DMS153 treated with DMSO at 0.1 percent for 48 hours (cell line): Measurements from ENCODE around the gene COMMD1.
"Not testable (repeated sequence)": the region's sequence is repeated elsewhere in the genome, so short reads cannot be mapped to it uniquely, and the experiment has no call there.

Experiments used
- DNase-seq: peaks from one replicate; lab custom pipeline; 2025; ENCODE audit not compliant: unreplicated experiment; lab: John Stamatoyannopoulos, UW

Gene COMMD1

DNA sequence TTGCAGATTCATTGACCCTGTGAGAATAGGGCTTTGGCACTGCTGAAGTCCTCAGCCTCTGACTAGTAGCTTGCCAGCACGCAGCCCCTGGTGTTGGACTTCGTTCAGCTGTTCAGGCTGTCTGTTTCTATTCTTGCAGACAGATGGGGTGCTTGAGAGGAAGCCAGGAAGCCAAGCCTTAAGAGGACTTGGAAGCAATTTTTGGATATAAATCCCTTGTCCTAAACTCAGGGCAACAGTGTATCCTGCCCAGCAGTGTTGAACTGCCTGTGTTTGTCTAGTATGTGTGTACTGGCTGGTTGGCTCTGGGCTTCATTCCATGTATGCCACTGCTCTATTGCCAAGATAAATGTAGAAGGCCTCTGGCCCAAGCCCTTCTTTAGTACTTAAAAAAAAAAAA lies 108.6 kb downstream of the COMMD1 start:
- DNase-seq = no peak

DNA sequence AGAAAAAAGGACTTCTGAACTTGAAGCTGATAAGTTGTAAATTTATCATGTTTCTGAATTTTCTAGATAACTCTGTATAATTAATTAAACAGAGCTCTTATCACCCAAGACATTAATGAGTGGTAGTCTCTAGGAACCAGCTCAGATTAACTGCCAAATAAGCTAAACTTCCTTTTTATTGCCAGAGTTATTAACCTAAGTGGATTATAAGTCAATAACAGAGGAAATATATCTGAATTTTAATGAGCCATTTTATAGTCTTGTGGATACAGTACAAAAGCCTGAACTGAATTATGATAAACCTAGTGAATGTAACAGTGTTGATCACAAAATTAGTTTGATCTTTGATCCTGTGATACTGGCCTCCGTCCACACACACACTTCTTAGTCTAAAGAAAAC lies 111.5 kb downstream of the COMMD1 start:
- DNase-seq = no peak

DNA sequence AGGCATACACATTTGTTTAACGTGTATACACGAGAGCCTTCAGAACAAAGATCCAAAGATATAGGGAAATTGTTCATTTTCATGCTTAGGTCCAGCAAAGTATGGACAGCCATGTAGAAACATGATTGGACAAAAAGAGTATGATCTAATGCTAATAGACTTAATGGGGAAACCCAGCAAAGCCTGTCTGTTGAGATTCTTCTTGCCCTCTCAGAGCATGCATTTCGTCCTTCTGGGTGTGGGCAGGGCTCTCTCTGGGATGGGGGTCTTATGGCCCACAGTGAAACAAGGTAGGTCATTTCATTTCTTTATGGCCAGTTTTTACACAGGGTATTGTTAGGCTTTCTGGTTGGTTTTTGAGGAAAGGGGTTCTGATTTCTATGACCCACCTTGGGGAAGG lies 124.4 kb downstream of the COMMD1 start:
- DNase-seq = no peak

DNA sequence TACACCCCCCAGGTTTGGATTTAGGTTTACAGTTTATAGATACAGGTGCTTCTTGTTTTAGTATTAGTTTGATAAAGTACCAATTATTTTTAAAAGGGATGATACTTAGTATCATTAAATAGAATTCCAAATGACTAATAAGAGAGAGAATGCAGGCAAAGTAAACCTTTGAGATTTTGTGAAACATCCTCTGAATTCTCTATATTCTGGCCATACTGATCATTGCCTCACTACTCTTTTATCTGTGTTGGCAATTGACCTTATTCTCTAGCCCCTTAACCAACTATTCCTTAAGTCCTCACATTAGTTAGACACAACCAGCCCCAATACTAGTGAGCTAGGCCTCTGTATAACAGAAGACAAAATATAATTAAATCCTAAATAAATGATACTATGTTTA lies 125.4 kb downstream of the COMMD1 start:
- DNase-seq = no peak

DNA sequence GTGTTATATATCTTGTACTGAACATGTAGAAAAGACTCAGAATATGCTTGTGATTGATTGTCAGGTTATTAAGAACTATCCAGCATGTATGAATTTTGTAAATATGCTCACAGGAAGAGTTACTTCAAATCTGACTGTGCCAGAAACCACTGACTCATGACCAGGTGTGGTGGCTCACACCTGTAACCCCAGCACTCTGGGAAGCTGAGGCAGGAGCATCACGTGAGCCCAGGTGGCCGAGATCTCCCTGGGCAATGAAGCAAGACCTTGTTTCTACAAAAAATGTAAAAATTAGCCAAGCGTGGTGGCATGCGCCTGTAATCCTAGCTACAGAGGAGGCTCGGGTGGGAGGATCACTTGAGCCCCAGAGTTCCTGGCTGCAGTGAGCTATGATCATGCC lies 126.6 kb downstream of the COMMD1 start:
- DNase-seq = no peak

DNA sequence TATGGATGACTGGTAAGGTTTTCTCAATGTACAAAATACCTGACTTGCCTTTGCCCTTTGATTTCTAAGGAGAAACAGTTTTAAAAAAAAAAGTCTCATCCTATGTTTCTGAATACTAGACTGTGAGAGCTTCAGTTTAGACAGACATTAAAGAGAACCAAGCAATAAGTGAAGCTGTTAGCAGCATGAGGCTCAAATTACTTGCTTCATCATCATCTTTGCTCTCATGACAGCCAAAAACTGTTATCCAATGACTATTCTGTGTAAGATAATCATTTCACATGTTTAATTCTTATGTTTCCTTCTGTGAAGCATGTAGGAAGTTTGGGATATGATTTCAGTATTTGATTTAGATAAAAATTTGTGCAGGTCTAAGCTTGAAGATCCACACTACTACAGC lies 129.2 kb downstream of the COMMD1 start:
- DNase-seq = no peak

DNA sequence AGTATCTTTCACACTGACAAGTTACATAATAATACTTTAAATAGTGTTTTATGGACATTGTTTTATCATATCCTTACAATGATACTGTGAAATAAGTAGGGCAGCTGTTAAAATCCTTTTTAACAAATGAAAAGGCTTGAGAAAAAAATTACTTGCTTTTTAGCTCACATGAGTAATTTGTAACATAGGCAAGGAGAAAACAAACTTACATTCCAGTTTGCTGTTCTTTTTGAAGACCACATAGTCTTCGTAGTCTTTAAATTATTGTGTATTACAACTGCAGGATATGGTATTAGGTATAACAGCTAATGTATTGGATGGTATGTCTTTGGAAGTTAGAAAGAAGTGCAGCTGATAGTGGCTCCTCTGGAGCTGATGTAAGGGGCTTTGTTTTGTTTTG lies 130.8 kb downstream of the COMMD1 start:
- DNase-seq = no peak

DNA sequence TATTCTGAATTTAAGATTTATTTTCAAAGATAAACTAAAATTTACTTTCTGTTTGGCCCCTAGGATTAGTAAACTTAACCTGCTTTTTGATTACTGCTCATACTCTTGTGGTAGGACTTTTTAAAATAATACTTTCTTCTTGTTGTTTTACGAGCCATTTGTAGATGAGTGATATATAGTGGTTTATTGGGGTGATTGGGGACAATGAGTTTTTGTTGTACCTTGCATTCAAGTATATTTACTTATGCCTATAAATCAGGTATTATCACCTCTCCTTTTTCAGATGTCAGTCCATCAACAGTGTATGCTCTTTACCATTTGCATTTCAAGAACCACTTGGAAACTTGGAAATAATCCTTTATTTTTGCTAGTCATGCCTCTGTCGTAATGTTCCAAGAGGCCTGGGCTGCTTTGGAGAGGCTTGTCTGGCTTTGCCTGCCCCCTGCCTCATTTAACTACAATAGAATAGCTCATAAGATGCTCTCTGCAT lies 131.3 kb downstream of the COMMD1 start:
- DNase-seq = no peak

DNA sequence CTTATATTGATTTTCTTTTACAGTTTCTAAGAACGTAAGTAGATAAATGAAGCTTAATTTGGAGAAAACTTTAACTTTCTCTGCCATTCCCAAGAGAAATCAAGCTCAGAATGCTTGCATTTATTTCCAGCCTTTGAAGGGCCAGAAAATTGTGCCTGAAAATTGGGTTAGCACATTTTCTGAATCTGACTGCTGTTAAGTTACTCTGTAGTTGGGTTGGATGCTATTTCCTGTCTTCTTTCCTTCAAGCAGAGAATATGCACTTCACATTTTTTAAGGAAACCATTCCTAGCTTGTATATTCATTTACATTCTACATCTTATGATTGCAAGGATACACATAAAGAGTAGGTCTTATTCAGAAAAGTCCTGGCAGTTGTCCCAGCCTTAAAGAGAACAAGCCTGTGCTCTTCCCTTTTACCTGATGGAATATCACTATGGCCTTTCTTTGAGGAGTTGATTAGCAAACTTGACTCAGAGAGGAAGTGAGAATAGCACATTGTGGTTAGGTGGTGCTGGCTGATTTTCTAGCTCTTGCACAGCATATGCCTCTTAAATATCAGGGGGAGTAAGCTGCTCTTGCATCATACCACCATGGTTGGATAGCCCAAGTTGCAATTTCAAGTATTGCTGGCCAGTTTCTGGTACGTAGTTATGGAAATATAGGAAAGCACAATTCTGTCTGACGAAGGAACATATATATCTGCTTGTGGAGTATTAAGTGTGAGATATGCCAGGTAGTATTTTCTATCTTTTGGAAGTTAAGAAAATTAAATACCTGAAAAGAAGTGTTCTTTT lies 133.7 kb downstream of the COMMD1 start:
- no peak for DNase-seq

DNA sequence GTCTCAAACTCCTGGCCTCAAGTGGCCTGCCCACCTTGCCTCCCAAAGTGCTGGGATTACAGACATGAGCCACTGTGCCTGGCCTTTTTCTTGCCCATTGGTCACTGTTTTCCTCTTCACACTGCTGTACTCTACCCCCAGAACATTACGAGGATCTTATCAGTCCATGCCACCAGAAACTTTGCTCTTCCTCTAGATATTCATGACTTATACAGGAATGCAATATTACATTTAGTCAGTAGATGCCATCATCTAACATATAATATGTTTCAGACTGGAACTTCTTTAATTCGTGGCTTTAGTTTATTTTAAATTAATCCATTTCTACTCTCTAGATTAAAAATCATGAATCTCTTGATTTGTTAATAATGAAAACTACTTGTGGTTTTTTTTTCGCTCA lies 135.5 kb downstream of the COMMD1 start:
- DNase-seq = no peak

DNA sequence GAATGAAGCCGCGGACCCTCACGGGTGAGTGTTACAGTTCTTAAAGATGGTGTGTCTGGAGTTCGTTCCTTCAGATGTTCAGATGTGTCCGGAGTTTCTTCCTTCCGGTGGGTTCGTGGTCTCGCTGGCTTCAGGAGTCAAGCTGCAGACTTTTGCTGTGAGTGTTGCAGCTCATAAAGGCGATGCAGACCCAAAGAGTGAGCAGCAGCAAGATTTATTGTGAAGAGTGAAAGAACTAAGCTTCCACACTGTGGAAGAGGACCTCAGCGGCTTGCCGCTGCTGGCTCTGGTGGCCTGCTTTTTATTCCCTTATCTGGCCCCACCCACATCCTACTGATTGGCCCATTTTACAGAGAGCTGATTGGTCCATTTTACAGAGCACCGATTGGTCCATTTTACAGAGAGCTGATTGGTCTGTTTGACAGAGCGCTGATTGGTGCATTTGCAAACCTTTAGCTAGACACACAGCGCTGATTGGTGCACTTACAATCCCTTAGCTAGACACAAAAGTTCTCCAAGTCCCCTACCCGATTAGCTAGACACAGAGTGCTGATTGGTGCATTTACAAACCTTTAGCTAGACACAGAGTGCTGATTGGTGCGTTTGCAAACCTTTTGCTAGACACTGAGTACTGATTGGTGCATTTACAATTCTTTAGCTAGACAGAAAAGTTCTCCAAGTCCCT lies 136.4 kb downstream of the COMMD1 start:
- not testable (repeated sequence) for DNase-seq

DNA sequence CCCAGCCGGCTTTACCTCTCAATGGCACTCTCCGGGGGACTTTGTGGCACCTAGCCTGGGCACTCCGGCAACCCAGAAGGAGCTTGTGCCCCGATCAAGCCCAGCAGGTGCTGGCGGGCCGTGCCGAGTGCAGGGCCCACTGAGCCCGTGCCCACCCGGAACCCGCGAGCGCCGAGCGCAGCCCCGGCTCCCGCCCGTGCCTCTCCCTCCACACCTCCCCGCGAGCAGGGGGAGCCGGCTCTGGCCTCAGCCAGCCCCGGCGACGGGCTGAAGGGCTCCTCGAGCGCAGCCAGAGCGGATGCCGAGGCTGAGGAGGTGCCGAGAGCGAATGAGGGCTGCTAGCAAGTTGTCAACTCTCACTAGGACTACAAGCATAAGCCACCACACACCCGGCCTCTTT lies 136.9 kb downstream of the COMMD1 start:
- no peak for DNase-seq

DNA sequence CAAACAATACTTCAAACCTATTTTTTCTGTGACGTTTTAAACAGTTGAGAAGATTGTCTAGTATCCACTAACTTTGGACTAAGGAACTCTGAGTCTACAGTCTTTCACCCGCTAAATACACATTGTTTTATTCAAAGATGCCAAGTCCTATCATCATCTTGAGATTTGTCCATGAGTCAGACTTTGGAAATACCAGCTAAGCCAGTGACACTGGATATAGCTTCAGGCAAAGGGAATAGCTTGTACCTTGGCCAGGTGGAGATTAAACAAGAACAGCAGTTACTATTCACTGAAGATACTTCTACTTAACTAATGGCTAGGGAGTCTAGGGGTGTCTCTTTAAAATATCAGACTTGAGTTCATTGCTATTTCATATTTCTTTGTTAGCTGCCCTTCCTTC lies 137.5 kb downstream of the COMMD1 start:
- DNase-seq = no peak

DNA sequence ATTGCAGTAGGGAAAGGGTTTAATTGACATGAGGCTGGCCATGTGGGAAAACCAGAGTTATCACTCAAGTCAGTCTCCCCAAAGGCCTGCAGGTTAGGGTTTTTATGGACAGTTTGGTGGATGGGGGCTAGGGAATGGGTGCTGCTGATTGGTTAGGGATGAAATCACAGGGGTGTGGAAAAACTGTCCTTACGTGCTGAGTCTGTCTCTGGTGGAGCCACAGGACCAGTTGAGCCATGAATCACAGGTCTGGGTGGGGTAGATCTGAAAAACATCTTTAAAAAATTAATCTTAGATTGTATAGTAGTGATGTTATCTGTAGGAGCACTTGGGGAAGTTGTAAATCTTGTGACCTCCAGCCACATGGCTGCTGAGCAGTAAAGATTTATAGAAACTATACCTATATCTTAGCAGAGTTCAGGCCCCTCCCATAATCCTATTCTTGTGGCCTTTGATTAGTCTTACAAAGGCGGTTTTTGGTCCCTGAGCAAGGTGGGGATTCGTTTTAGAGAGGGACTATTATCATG lies 139.6 kb downstream of the COMMD1 start:
- no peak for DNase-seq

DNA sequence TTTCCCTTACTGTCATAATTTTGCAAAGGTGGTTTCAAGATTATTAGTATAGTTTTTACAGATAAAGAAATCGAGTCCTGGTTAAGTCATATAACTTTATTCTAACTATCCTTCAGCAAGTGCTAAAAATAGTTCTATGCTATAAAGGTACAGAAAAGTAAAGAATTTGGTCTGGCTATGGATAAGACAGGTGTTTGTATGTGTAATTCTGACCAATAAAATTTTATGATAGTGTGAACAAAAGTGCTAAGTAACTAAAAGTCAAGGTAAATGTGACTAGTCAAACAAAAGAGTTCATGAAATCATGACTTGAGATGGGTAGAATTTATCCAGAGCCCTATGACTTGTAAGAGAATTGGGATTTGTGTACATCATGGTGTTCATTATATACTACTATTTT lies 140.7 kb downstream of the COMMD1 start:
- DNase-seq = no peak

DNA sequence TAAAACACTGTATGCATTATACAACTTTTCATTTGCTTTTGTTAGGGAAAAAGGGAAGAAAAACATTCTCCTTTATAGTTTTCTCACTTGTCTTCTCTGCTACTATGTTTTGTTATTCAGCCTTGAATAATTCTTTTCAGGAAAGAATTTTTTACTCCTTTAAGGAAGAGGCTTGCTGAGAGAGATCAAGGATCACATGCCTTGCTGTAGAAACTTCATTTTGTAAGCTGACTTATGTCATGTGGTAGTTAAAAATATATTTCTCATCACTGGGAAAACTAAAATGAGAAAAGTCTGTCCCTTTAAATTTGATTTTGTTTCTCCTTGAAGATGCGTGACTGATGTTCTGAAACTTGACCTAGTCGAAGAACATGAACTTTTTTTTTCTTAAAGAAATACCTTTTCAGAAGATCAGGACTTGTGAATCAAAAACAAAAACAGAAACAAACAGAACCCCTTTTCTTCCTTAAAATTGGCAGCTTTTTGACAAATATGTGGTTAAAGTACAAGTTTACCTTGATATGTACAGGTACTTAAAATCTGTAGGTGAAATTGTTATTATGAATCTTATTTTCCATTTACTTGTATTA lies 145.1 kb downstream of the COMMD1 start:
- DNase-seq = no peak

DNA sequence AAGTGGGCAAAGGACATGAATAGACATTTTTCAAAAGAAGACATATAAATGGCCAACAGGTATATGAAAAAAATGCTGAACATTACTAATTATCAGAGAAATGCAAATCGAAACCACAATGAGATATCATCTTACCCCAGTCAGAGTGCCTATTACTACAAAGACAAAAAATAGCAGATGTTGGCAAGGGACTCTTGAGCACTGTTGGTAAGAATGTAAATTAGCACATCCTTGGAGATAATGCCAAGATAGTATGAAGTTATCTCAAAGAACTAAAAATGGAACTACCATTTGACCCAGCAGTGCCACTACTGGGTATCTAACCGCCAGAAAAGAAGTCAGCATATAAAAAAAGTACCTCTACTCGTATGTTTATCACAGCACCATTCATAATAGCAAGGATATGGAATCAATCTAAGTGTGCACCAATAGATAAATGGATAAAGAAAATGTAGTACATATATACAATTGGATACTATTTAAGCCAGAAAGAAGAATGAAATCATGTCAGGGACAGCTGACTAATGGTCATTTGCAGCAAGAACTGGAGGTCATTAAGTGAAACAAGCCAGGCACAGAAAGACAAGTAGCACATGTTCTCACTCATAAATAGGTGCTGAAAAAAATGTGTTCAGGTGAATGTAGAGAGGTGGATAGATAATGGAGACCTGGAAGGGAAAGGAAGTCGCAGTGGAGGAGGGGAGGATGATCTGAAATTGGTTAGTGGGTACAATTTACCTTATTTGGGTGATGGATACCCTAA lies 148.7 kb downstream of the COMMD1 start:
- no peak for DNase-seq

DNA sequence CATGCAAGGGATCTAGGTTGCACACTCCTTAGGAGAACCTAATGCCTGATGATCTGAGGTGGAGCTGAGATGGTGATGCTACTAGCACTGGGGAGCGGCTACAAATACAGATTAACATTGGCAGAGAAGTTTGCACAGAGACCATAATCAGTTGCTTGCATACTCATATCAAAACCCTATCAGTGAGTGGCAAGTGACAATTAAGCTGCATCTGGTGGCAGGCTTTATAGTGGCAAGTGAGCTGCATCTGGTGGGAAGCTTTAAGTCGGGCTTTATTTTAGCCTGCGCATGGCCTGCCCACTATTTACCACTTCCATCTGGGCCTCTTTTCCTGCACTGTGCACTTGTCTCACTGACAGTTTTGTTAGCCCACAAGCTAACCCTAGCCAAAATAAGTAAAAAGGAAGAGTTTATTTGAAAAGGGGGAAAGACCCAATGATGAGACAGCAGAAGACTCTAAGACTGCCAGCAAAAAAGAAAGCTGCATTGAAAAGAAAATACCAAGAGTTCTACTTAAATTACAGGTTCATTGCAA lies 149.5 kb downstream of the COMMD1 start:
- DNase-seq = no peak

DNA sequence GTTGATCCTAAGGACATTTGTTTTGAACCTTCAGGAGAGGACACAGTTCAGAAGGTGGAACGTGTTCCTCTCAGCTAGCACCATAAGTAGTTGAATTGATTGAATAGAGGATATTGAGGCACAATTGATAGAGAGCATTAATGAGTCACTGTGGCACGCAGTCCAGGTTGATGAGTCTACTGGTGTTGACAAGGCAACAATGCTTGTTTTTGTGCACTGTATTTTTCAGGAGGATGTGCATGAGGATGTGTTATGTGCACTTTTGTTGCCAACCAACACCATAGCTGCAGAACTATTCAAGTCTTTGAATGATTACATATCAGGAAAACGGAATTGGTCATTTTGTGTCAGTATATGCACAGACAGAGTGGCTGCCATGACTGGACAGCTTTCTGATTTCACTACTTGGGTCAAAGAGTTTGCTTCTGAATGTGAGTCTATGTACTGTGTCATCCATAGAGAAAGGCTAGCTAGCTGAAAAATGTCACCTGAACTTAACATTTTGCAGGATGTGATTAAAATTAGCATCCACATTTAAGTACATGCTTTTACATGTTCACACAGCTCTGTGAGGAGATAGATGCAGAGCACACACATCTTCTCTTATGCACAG lies 150.4 kb downstream of the COMMD1 start:
- no peak for DNase-seq

DNA sequence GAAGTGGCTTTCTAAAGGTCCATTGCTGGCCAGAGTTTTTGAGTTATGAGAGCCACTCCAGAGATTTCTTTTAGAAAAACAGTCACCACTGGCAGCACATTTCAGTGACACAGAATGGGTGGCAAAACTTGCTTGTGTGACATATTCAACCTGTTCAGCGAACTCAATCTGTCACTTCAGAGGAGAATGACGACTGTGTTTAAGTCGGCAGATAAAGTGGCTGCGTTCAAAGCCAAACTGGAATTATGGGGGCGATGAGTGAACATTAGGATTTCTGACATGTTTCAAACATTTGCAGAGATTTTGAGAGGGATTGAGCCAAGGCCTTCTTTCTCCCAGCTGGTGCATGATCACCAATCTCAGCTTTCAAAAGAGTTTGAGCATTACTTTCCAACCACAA lies 150.9 kb downstream of the COMMD1 start:
- DNase-seq = no peak

DNA sequence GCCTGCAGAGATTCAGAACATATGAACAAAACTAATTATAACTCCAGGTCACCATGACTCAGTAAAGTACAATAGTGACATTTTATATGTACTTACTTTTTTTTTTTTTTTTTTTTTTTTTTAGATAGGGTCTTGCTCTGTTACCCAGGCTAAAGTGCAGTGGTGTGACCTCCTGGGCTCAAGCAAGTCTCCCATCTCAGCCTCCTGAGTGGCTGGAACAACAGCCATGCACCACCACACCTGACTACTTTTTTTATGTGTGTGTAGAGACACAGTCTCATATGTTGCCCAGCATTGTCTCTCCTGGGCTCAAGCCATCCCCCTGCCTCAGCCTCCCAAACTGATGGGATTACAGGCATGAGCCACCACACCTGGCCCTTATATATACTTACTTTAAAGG lies 159.8 kb downstream of the COMMD1 start:
- DNase-seq = no peak
